Stimulated activated CD4-positive, alpha-beta T cell treated with anti-CD3 and anti-CD28 coated beads, Interleukin-1b, Interleukin-23, amount 100 ng/mL, for 48 hours (primary cell): Measurements from ENCODE around the gene HADHA.
A peak's percentile ranks its signal among the peaks of the same experiment; 100 is the strongest.

ENCODE experiments used
- DNase-seq: peaks from one replicate; pipeline ENCODE4 v3.0.0-alpha.2; 2020

Gene HADHA

GRCh38 chr2:26243470-26244308 lies 743 bp downstream of the HADHA start:
- no peak for DNase-seq

DNA sequence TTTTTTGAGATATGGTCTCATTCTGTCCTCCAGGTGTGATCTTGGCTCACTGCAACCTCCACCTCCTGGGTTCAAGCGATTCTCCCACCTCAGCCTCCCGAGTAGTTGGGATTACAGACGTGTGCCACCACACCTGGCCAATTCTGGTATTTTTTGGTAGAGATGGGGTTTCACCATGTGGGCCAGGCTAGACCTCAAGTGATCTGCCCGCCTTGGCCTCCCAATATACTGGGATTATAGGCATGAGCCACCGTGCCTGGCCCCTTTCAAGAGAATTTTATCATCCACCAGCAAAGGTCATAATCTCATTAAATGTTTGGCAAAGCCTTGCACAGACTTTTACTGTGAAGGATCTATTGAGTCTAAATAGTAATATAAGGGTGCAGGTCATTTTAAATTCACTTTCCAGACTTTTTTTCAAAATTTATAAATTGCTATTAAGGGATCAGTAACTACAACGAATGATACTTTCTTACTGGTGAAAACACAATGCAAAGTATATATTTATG lies 2.5 kb downstream of the HADHA start:
- no peak for DNase-seq

GRCh38 chr2:26238311-26238958 lies 6.0 kb downstream of the HADHA start:
- DNase-seq = no peak

GRCh38 chr2:26237868-26238267 lies 6.6 kb downstream of the HADHA start:
- no peak for DNase-seq

DNA sequence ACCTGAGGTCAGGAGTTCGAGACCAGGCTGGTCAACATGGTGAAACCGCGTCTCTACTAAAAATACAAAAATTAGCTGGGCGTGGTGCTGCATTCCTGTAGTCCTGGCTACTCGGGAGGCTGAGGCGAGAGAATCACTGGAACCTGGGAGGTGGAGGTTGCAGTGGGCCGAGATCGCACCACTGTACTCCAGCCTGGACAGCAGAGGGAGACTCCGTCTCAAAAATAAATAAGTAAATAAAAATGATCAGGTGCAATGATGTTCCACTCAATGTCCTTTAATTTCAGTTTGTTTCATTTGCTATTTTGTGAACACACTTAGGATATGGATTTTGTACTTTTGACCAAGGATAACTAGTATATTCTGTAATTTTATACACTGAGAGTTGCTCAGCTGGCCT lies 9.3 kb downstream of the HADHA start:
- DNase-seq = no peak

DNA sequence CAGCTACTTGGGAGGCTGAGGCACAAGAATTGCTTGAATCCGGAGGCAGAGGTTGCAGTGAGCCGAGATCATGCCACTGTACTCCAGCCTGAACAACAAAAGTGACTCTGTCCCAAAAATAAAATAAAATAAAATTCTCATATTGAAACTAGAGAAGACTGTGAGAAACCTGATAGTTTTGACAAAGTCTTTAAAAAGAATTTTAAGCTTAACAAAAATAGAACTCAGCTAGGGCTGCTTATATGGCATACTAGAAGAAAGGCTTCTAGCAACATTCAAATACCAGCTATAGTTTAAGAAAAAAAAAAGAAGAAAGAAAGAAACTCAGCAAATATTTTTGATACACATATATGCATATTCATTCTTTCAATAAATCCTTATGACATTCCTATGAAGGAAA lies 13.6 kb downstream of the HADHA start:
- no peak for DNase-seq

DNA sequence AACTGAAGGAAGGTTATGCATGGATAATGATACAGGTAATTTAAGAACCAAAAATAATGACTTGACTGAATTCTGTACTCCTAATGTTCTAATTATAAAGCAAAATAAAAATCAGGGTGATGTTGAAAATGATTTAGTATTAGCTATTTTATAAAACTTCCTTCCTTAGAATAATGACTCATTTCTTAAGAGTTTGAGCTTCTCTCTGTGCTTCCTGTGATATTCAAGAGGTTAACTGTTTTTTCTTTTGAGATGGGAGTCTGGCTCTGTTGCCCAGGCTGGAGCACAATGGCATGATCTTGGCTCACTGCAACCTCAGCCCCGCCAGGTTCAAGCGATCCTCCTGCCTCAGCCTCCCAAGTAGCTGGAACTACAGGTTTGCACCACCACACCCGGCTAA lies 14.8 kb downstream of the HADHA start:
- no peak for DNase-seq

- DNase-seq = no peak
Observed at GRCh38 chr2:26224095-26224494, 20.3 kb downstream of the HADHA start.

DNA sequence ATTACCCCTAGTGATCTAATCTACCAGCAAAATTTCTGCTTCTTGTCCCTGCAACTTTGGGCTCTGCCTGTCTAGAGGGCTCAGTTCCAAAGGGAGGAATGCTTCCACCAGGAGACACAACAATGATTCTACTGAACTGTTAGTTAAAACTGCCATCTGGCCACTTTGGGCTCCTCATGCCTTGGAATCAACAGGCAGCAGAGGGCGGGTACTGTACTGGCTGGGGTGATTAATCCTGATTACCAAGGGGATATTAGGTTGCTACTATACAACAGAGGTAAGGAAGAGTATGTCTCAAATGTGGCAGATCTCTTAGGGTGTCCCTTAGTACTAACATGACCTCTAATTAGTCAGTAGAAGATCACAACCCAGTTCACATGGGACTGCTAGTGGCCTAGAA lies 21.4 kb downstream of the HADHA start:
- DNase-seq = no peak

DNA sequence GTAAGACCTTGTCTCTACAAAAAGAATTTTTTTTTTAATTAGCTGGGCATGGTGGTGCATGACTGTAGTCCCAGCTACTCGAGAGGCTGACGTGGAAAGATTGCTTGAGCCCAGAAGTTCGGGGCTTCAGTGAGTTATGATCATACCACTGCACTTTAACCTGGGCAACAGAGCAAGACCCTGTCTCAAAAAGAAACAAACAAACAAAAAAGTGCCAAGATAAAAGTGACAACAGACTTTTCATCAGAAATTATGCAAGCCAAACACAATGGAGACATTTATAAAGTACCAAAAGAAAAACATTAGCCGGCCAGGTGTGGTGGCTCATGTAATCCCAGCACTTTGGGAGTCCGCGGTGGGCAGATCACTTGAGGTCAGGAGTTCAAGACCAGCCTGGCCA lies 26.7 kb downstream of the HADHA start:
- DNase-seq = no peak

DNA sequence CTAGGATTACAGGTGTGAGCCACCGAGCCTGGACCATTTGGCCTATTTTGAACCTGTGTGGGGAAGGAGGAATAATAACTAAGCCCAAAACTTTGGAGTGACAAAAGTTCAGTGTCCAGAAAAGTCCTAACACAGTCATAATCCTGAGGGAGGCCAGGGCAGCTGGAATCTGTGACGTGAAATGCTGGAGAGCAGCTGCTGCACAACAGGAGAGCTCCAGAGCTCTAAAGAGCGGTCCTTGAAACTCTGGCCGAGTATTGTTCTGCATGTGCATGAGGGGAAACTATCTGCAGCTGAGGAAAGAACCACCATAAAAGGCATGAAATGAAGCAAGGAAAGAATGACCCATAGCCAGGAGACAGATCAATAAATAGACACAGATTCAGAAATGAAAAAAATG lies 27.8 kb downstream of the HADHA start:
- DNase-seq = no peak

DNA sequence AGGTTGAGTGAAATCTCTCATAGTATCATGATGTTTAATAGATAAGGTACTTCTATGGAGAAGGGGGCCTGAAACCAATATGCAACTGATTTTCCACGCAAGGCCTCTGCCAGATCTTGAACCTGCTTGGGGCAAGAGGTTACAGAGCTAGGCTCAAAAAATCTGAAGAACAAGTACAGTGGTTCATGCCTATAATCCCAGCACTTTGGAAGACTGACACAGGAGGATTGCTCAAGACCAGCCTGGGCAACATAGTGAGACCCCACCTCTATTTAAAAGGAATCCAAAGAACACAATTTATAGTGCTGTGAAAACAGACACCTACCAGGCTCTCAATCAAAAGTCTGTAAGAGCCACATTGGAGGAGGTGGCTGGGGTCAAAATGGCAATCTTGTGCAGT lies 28.6 kb downstream of the HADHA start:
- DNase-seq = no peak

- DNase-seq = no peak
Observed at GRCh38 chr2:26214759-26215158, 29.7 kb downstream of the HADHA start.

DNA sequence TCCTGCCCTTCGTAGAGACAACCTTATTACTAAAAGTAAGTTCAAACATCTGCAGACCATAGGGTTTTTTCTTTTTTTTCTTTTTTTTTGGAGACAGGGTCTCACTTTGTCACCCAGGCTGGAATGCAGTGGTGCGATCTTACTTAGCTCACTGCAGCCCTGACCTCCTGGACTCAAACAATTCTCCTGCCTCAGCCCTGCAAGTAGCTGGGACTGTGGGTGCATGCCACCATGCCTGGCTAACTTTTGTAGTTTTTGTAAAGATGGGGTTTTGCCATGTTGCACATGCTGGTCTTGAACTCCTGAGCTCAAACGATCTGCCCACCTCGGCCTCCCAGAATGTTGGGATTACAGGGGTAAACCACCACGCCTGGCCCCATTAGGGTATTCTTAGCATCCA lies 32.4 kb downstream of the HADHA start:
- DNase-seq = no peak

GRCh38 chr2:26203906-26204305 lies 40.5 kb downstream of the HADHA start:
- no peak for DNase-seq

- DNase-seq = no peak
Observed at GRCh38 chr2:26202981-26203490, 41.4 kb downstream of the HADHA start.

DNA sequence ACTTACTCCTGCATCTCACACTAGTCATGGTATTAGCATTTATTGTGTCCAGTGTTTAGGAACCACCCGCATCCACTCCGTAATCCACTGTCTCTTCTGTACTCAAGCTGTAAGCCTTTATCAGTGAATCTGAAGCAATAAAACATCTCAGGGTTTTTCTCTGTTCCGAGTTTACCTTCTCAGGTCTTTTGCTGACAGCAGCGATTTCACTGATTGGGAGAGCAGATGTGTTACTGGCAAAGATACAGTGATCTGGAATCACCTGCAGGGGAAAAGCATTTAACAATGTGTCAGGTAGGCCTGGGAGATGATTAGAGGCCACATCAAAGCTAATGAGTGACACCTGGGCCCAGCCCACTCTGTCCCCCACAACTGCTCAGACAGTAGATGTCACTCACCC lies 46.9 kb downstream of the HADHA start:
- DNase-seq = no peak

DNA sequence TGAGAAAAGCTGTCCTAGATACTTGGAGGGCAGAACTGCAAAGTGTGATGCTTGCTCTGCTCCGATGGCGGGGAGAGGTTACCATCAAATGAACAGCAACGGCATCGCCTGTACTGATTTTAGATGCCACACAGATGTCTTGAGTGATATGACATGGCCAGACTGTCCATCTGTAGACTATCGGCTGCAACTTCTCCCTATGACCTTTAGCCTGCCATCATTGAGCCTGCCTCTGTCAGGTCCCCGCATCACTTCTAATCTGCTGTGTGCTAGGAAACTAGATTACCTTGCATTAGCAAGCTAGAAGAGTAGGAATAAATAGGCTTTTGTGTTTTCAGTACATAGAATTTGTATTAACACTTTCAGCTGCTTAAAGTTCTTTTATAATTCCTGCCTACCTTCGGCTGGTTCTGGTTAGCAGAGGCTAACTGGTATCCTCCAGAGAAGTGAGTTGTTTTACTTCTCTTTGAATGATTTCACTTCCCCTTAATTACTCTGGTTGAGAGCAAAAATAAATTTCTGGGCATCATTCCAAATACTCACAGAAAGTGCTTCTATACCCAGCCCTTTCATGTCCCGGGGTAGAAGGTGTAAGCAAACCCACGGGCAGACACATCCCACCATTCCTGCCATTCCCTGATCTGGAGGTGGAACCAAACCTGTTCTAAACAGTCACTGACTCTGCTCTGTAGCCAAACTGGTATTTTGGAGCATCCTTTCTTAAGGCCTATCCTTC lies 47.6 kb downstream of the HADHA start:
- no peak for DNase-seq

DNA sequence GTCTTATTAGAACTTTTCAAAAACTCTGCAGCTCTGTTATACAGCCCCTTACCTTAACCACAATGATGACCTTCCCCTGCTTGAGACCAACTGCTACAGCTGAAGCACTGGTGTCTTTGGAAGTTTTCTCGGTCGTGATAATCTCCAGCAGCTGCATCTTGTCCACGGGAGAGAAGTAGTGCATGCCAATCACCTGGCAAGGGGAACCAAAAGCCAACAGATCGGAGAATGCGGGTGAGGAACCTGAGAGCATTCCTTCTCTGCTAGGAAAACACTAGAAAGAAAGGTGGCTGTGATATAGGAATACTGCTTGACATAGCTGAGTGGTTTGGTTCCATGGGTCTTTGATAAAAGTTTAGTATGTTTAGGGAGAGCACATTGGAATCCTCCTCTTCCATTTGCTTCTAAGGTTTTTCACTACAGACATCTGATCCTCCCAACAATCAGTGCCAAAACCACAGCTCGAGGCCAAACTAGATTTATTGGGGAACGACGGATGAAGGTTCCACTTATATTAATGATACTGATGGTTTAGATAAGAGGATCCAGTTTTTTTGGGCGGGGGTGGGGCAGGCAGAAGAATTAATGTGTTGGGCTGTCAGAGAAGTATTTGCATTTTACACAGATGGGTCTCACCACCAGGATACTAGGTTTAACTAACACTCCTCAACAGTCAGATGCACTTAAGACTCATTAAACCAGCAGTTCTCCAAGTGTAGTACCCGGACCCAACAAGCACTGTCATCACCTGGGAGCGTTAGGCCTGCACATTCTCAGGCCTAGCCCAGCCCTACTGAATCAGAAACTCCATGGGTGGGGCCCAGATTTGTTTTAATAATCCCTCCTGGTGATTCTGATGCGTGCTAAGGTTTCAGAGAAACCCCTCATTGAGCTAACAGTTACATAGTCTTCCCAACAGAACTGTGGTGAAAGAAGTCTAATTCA lies 49.1 kb downstream of the HADHA start:
- no peak for DNase-seq

DNA sequence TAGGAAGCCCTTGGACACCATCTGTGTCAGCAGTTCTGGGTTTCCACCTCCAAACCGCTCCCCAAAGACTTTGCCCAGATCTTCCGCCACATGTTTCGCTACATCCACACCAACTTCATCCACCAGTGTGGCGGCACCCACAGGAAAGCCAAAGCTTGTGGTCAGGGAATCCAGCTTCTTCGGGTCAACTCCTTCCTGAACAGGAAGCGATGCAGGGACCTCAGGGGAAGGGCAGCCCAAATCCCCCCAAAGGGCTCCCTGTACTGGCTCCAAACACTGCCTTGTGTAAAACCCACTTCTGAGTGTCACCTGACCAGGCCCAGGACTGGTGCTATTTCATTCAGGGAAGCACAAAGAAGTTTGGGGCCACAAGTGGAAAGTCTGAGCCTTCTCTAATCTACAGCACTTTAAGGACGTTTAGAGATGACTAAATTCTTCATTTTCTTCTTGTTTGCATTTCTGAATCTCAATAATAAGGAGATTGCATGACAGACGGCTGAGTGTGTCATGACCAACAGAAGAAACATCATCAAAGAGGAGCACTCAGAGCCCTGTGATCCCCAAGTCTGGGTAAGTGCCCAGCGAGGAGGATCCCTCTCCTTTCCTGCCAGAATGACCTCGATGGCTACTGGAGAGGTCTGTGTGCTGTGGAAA lies 50.7 kb downstream of the HADHA start:
- peak; percentile 44 for DNase-seq

DNA sequence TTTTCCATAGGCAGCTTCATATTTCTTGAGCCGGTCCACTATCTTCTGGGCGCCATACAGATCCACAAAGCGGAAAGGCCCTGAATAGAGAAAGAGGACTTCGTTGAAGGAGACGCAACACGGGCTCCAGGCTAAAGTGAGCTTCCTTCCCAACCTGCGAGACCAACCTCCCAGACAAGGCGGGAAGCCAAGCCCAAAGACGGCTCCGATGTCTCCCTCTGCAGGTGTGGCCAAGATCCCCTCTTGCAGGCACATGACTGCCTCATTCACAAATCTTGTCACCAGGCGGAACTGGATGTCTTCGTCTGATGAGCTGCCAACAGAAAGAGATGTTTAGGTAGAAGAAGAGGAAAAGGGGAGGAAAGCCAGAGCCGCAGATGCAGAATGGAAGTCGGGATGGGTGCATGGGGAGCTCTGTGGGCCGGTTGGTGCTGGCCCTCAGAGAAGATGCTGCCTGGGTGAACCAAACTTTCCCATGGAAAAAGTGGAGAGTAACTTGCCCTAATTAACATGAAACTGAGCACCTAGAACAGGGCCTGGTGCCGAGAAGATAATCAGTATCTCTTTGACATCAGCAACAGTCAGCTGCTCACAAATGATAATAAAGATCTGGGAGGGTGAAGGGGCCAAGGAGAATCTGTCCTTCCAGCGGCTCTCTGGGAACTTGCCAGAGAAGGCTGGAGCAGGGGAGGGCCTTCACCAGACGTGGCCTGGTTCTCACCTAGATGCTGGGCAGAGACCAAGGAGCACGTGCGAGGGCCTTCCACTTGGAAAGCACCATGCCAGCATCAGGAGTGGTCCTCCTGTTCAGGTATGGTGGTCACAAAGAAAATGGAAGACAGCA lies 52.9 kb downstream of the HADHA start:
- DNase-seq = no peak
